H54 (cell line): ENCODE results near the gene TMEM81.

Source experiments
- DNase-seq: peaks from one replicate; pipeline ENCODE4 v3.0.0; 2011; ENCODE audit warnings: low spot score, mixed read lengths; ENCODE audit not compliant: insufficient read length
- FAIRE-seq: peaks from 3 replicates; lab custom pipeline; 2011; peaks lifted over from hg19 to GRCh38; lab: Jason Lieb, UNC
- POLR2A ChIP-seq: IDR thresholded peaks from 2 replicates; pipeline ENCODE4 v1.6.1; 2011; ENCODE audit warnings: low read depth, mild to moderate bottlenecking, low read length

The TMEM81 gene

DNA sequence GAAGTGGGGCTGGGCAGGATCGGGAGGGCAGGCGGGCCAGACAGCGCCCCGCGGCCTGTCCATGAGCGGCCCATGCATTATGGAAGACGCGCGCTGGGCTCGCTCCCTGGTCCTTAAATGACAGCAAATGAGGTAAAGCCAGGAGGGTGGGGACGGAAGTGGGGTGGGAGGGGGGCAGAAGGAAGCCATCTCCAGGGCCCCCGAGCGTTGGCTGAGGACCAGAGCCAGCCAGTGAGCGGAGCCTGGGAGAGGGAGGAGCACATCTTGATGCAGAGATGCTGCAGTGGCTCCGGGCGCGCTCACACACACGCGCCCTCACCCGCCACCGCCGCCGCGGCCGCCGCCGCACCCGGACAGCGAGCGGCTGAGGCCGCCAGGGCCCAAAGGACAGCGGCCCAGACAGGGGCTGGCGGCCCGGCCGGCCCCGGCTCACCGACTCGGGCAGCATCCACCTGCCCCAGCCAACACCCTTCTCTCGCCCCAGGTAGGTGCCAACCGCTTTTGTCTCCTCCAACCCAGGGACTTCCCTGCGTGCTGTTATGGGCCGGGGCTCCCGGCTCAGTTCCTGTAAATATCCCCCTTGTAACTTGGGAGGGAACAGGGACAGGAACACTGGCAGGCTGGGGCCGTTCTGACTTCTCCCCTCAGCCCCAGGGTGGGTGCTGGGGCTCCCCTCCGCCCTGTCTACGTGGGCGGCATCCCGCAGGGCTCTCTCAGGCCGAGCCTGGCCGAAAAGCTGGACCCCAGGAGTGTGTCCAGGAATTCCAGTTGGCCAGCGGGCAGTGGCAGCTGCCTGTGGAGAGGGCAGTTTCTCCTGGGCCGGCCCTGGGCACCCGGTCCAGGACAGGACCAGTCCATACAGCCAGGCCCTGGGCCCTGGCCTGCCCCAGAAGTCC, 41.1 kb downstream of the TMEM81 start, which contains the start of gene CNTN2:
Gene CNTN2 (plus strand): TSS at position 302 of the 896 bp plus-strand sequence. CDS start 9,974 bp downstream, outside the sequence.
- no peak for FAIRE-seq
- no peak for TF ChIP-seq POLR2A
- no peak for DNase-seq

DNA sequence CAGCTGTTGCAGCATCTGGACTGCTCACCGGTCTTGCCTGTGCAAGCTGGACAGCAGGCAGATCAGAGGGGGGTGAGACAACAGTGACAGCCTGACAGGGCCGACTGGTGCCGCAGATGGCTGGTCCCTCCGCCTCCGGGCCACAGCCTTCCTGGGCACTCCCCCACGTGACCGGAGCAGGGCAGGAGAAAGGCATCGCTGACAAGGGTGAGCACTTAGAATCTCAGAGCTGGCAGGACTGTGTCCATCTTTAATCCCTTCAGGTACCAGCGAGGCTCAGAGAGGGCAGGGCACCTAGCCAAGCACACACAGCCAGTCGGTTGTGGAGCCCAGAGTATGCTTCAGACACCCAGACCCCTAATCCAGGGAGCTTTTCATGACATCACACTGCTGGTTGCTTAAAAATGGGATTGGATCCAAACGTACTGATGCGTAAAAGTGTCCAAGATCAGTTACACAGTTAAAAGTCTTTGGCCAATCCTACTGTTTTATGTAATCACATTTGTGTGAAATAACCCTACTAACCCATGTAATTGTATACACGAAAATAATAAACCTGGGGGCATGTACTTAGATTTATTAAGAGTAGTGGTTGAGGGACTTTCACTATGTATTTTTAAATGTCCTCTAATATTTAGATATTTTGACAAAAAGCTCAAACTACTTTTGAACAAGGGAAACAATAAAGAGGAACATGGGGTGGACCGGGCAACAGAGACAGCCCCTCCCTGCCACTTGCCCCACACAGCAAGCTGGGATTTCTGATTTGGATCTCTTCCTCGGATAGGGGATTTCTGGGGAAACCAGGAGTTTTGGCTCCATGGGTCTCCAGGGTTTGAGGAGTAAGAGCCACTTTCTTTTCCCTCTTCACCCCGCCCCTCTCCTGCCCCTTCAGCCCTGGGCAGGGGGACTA, 42.0 kb downstream of the TMEM81 start:
- TF ChIP-seq POLR2A, result no peak
- DNase-seq (no peak), FAIRE-seq (no peak)

DNA sequence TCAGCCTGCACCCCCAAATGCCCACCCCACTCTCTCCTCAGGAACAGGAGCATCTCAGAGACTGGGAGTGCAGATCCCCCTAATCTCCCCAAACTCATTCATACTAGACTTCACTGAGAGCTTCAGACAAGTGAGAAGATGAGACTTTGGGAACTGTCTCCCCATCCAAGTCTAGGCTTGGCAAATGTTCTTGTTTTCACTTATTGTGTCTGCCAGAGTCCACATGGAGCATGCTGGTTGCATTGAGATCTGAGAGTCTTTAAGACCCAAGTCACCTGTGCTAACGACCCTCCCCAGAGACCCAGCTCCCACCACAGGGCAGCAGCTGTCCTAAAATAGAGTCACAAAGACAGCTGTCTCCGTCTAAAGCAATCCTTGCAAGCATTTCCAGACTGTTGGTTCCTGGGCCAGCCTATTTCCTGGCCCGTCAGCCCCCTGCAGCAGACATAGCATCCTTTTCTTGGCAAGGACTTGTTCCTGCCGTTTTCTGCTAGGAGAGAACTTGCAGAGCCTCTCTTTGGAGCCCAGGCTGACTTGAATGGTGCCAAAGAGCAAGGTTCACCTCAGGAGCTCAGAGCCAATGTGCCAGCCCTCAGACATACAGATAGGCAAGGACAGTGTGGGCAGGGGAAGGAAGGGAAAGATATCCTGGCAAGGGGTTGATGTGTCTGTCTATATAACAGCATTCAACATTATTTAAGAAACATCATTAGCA, 43.1 kb downstream of the TMEM81 start:
- TF ChIP-seq POLR2A, result no peak
- no peak for FAIRE-seq

DNA sequence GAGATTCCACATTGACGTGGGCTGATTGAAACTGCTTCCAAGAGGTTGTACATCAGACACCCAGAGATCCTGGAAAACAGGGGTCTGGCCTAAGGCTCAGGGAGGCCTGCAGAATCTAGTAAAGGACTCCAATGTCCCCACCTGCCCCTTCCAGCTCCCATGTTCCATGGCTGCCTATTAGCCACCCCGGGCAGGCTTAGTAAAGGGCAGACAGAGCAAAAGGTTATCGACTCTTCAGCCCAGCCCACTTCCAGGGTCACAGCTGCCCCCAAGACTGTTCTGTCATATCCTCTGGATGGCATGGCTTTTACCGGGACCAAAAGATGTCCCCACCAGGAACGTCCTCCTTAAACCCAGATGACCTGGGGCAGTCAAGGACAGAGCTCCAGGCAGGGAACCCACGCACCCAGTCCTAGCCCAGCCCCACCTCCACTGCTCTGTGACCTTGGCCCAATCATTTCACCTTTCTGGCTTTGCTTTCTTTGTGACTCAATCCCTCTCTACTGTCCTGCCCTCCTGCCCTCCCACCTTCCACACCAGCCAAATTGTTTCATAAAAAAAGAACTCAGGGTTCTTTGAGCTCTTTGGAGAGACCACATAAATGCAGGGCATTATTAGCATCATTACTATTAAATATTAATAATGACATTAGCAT, 46.0 kb downstream of the TMEM81 start:
- DNase-seq (no peak), FAIRE-seq (no peak)
- no peak for TF ChIP-seq POLR2A

More for the DNA sequence above, 43.1 kb downstream of the TMEM81 start:
- DNase-seq, result no peak

DNA sequence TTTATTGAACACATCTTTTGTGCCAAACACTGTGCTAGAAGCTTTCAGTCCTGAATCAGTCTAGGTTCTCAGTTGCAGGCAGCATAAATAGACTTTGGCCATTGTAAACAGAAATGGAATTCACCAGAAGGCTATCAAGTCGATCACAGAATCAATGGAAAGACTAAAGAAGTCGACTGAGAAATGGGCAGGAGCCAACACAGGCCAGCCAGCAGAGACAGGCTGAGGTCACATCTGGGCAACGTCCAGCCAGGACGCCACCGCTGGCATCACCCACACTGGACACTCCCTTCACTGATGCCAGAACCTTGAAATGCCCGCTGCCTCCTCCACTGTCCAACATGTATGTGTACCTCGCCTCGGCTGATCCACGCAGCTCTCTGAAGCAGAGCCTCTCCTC, 46.7 kb downstream of the TMEM81 start:
- FAIRE-seq (no peak), DNase-seq (no peak)
- no peak for TF ChIP-seq POLR2A
